Neuronal stem cell (in vitro differentiated cells): ENCODE measurements around the gene UBN1.
A peak's percentile ranks its signal among the peaks of the same experiment; 100 is the strongest.

Experiments used
- DNase-seq: peaks from one replicate; pipeline ENCODE4 v3.0.0-alpha.2; 2013; ENCODE audit warnings: low spot score
- H2AFZ ChIP-seq: one replicate; pipeline ENCODE4 v1.6.1; 2013; ENCODE audit warnings: mild to moderate bottlenecking, low read length, inconsistent platforms
- H2AK5ac ChIP-seq: 2 replicates; pipeline ENCODE4 v1.6.1; 2013; ENCODE audit warnings: low read depth, mild to moderate bottlenecking, inconsistent platforms, low read length, moderate library complexity, mixed read lengths
- H2BK120ac ChIP-seq: 2 replicates; pipeline ENCODE4 v1.6.1; 2013; ENCODE audit warnings: low read depth, mild to moderate bottlenecking, inconsistent platforms, low read length, moderate library complexity, mixed read lengths
- H2BK12ac ChIP-seq: one replicate; pipeline ENCODE4 v1.6.1; 2013; ENCODE audit warnings: low read length, inconsistent platforms
- H2BK15ac ChIP-seq: 2 replicates; pipeline ENCODE4 v1.6.1; 2013; ENCODE audit warnings: mild to moderate bottlenecking, low read length, inconsistent platforms, mixed read lengths
- H2BK5ac ChIP-seq: one replicate; pipeline ENCODE4 v1.6.1; 2013; ENCODE audit warnings: inconsistent platforms, mild to moderate bottlenecking, low read length, moderate library complexity
- H3K14ac ChIP-seq: one replicate; pipeline ENCODE4 v1.6.1; 2013; ENCODE audit warnings: low read length, inconsistent platforms
- H3K18ac ChIP-seq: 2 replicates; pipeline ENCODE4 v1.6.1; 2013; ENCODE audit warnings: low read length, inconsistent platforms
- H3K23ac ChIP-seq: 2 replicates; pipeline ENCODE4 v1.6.1; 2013; ENCODE audit warnings: low read depth, mild to moderate bottlenecking, mixed read lengths, low read length, inconsistent platforms; ENCODE audit not compliant: poor library complexity
- H3K27ac ChIP-seq: replicated peaks from 3 replicates; pipeline ENCODE4 v1.5.1; 2013; ENCODE audit warnings: low read length, inconsistent platforms
- H3K27me3 ChIP-seq, 3 experiments: 2 replicates each; pipeline ENCODE4 v1.6.1; 2013; ENCODE audit warnings: low read length in 3 of 3, mild to moderate bottlenecking in 2 of 3, inconsistent platforms in 1 of 3, low read depth in 1 of 3, mixed read lengths in 1 of 3, moderate library complexity in 1 of 3; ENCODE audit not compliant: control insufficient read depth in 3 of 3, insufficient read depth in 3 of 3
- H3K36me3 ChIP-seq, 2 donors: replicated peaks in 1 of 2; 2 replicates each; pipeline ENCODE4 v1.6.1; 2013; ENCODE audit warnings: low read length in 2 of 2; ENCODE audit not compliant: control insufficient read depth in 2 of 2, insufficient read depth in 2 of 2
- H3K4ac ChIP-seq: 2 replicates; pipeline ENCODE4 v1.6.1; 2013; ENCODE audit warnings: inconsistent platforms, mild to moderate bottlenecking, low read length, moderate library complexity
- H3K4me1 ChIP-seq, 2 donors: 1 replicate in 1 of 2; 2 replicates in 1 of 2; pipeline ENCODE4 v1.6.1; 2013; ENCODE audit warnings: low read length in 2 of 2, low read depth in 1 of 2; ENCODE audit not compliant: control insufficient read depth in 2 of 2, insufficient read depth in 1 of 2
- H3K4me2 ChIP-seq: one replicate; pipeline ENCODE4 v1.6.1; 2013; ENCODE audit warnings: mild to moderate bottlenecking, low read length, inconsistent platforms; ENCODE audit not compliant: insufficient read depth, poor library complexity, severe bottlenecking
- H3K4me3 ChIP-seq, 2 donors: 2 replicates each; pipeline ENCODE4 v1.5.1; 2013; ENCODE audit warnings: low read length in 2 of 2, mild to moderate bottlenecking in 2 of 2, inconsistent platforms in 1 of 2, moderate library complexity in 1 of 2
- H3K79me1 ChIP-seq: one replicate; pipeline ENCODE4 v1.6.1; 2013; ENCODE audit warnings: low read depth, mild to moderate bottlenecking, inconsistent platforms, low read length, moderate library complexity
- H3K9ac ChIP-seq: one replicate; pipeline ENCODE4 v1.6.1; 2013; ENCODE audit warnings: mild to moderate bottlenecking, low read depth, low read length, inconsistent platforms; ENCODE audit not compliant: poor library complexity
- H3K9me3 ChIP-seq, 2 donors: replicated peaks in 1 of 2; 2 replicates each; pipeline versions ENCODE3 to v1.6.1; 2013; ENCODE audit warnings: low read length in 2 of 2, mild to moderate bottlenecking in 2 of 2, inconsistent platforms in 1 of 2, low read depth in 1 of 2, mixed read lengths in 1 of 2, moderate library complexity in 1 of 2; ENCODE audit not compliant: control insufficient read depth in 2 of 2, insufficient read depth in 1 of 2
- H4K8ac ChIP-seq: one replicate; pipeline ENCODE4 v1.6.1; 2013; ENCODE audit warnings: low read depth, mild to moderate bottlenecking, inconsistent platforms, low read length, moderate library complexity
- H4K91ac ChIP-seq: one replicate; pipeline ENCODE4 v1.6.1; 2013; ENCODE audit warnings: low read length, low read depth, mild to moderate bottlenecking, inconsistent platforms; ENCODE audit not compliant: poor library complexity
- WGBS, 2 donors: extraction: QIAGEN DNeasy Blood & Tissue Kit; methylation state at CpG; one replicate each; pipeline ENCODE4 v1.1.7; 2013; ENCODE audit warnings: missing lambda C conversion rate in 2 of 2, mixed read lengths in 1 of 2; ENCODE audit not compliant: insufficient read length in 2 of 2, insufficient replicate concordance in 1 of 2; ENCODE audit errors: extremely low coverage in 2 of 2; 5-methylcytosine and 5-hydroxymethylcytosine counted together

Gene UBN1

DNA sequence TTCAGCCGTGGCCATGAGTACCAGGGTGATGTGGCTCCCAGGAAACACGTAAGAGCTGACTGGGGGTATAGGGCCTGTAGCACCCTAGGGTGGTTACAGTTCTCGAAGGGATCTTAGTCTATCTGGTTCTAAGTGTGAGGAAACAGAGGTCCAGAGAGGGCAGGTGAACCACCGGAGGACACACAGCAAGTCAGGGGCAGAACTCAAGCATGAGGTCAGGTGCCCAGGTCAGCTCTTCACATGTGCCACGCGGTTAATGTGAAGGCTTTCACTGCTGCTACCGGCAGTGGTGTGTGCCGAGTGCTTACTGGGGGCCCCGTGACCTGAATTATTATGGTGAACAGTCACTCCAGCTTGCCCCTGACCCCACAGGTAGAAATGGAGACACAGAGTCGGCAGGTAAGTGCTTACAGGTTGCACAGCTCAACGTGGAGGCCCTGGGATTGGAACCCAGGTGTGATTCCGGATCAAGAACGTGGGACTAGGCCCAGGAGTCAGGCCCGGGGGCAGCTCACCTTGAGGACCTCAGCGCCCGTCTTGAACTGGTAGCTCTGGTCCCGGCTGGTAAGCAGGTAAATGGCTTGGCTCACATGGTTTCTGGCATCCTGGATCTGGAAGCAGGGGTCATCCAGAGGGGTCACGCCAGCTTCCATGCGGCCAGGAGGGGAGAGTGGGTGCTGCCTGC lies 48.0 kb upstream of the UBN1 start:
- Histone ChIP-seq H3K9me3 (no peaks in the 10 kb centered on the region), H3K36me3 (peaks cover 15 to 19% of the 10 kb centered on the region in 2 donors), H3K23ac (peak overlapping the region; percentile 65), H4K91ac (no peak overlapping the region), H2AK5ac (peak overlapping the region; percentile 40), H2BK12ac (peak overlapping the region; percentile 10), H3K14ac (no peak overlapping the region), H3K27me3 (no peaks in the 10 kb centered on the region), H3K4me2 (no peak overlapping the region), H2AFZ (no peak overlapping the region), H3K9ac (no peak overlapping the region), H4K8ac (no peak overlapping the region), H3K18ac (no peak overlapping the region), H3K27ac (no peak overlapping the region), H2BK5ac (no peak overlapping the region), H3K4me1 (peaks cover 5 to 14% of the 10 kb centered on the region in 2 donors), H3K79me1 (peaks cover 2% of the 10 kb centered on the region), H3K4me3 (no peak overlapping the region), H3K4ac (no peak overlapping the region), H2BK15ac (no peak overlapping the region), H2BK120ac (no peak overlapping the region)
- WGBS, 2 donors, result no CpG with 5 or more reads among the region's 19 CpGs
- DNase-seq, result no peak

DNA sequence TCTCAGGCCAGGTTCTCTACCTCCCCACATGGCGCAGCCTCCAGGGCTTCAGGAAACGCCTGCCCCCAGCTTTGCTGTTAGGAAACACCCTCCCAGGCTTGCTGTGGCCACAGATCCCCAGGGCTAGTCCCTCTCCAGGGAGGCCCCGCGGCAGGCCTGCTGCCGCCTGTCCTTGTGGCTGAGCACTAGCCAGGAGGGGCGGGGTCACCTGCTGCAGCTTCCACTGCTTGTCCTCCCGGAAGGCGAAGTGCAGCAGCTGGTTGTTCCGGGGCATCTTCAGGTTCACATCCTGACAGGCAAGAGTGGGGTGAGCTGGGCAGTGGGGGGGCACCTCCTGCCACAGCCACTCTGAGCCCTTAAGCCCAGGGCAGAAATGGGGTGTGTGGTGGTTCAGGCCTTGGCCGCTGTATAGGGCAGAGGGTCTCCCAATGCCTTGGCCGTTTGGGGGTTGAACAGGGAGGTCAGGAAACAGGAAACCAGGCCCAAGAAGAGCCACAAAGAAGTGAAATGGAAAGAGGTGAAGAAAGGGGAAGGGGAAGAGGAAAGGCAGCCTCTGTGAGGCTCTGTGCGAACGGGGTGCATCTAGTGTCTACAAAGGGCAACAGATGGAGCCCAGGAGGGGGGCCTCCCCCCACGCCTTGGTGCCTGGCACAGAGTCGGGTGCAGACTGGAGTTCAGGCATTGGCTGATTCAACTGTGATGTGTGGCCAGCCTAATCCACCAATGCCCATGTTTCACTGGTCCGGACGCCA lies 46.8 kb upstream of the UBN1 start:
- H3K18ac ChIP-seq, result no peak overlapping the region

DNA sequence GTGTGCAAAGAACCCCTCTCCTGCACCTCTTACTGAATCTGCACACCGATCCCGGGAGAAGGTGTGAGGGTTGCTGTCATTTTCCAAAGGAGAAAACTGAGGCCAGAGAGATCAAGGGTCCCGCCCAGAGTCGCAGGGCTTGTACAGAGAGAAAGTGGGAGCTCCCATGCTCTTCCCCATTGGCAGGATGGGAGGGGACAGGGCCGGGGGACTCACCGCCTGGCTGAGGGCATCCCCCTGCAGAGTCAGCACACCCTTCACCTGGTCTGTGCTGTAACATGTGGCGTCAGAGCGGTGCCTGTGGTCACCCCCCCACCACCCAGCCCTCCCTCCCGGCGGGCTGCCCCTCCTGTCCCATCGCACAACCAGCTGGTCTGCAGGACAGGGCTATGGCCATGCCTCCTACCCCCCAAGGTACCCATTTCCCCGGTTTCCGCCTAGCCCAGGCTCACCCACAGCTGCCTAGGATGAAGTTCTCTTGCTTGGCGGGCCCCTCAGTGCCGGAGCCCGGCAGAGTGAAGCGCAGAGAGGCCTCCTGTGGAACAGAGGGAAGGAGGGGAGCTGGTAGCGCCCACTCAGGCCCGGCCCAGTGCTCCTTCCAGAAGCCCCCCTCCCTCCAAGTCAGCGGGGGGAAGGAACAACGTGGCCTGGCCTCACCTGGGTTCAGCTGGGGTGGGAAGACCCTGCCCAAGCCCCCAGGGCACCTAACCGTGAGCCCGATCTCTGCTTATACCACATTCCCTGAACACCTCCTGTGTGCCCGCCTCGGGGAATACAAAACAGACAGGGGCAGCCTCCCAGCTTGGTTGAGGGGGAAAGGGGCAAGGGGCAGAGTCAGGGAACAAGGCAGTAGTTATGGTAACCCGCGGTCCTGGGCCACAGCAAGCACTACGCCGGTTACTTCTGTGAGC lies 46.0 kb upstream of the UBN1 start:
- Histone ChIP-seq H3K4me3 (peak overlapping the region; percentile 94 to 97), H3K27ac (peak overlapping the region; percentile 98), H3K9ac (peak overlapping the region; percentile 96), H4K8ac (no peak overlapping the region), H3K14ac (peak overlapping the region; percentile 60), H3K27me3 (no peaks in the 10 kb centered on the region), H3K4ac (no peak overlapping the region), H2BK120ac (no peak overlapping the region), H3K4me2 (peak overlapping the region; percentile 75), H2BK15ac (peak overlapping the region; percentile 68), H3K79me1 (peaks cover 2% of the 10 kb centered on the region), H3K36me3 (peaks cover 26 to 37% of the 10 kb centered on the region in 2 donors), H3K23ac (peak overlapping the region; percentile 98), H2BK12ac (no peak overlapping the region), H2AFZ (peak overlapping the region; percentile 100), H4K91ac (no peak overlapping the region), H3K18ac (peak overlapping the region; percentile 44), H2BK5ac (peak overlapping the region; percentile 43), H2AK5ac (peak overlapping the region; percentile 53), H3K4me1 (peaks cover 5 to 14% of the 10 kb centered on the region in 2 donors), H3K9me3 (no peaks in the 10 kb centered on the region)
- WGBS, 2 donors, result no CpG with 5 or more reads among the region's 29 CpGs
- no peak for DNase-seq

More for the DNA sequence above, 46.8 kb upstream of the UBN1 start:
- no peak overlapping the region for H3K27ac ChIP-seq
- no peak overlapping the region for H4K8ac ChIP-seq
- H2BK120ac ChIP-seq, result no peak overlapping the region
- H4K91ac ChIP-seq, result no peak overlapping the region
- H2AK5ac ChIP-seq, result peak overlapping the region; percentile 36
- H3K4me2 ChIP-seq, result no peak overlapping the region
- no peak overlapping the region for H3K9ac ChIP-seq
- H3K36me3 ChIP-seq, result peaks cover 24 to 31% of the 10 kb centered on the region in 2 donors
- H3K4me3 ChIP-seq, result no peak overlapping the region
- no peaks in the 10 kb centered on the region for H3K27me3 ChIP-seq
- H3K23ac ChIP-seq, result no peak overlapping the region
- no peak overlapping the region for H3K14ac ChIP-seq
- no CpG with 5 or more reads among the region's 17 CpGs for WGBS, 2 donors
- no peak overlapping the region for H2AFZ ChIP-seq
- peaks cover 5 to 14% of the 10 kb centered on the region in 2 donors for H3K4me1 ChIP-seq
- no peak overlapping the region for H3K4ac ChIP-seq
- H2BK15ac ChIP-seq, result no peak overlapping the region
- H2BK12ac ChIP-seq, result peak overlapping the region; percentile 41
- peaks cover 2% of the 10 kb centered on the region for H3K79me1 ChIP-seq
- no peaks in the 10 kb centered on the region for H3K9me3 ChIP-seq
- no peak for DNase-seq
- no peak overlapping the region for H2BK5ac ChIP-seq
